Lower leg skin (tissue), 3 donors: Measurements from ENCODE around the gene ZMIZ2.

Experiments used
- CTCF ChIP-seq, 3 donors: fragments of 450-650 bp; IDR thresholded peaks; one replicate each; pipeline ENCODE4 v1.5.1; 2016; ENCODE audit warnings: antibody characterized with exemption in 3 of 3, mild to moderate bottlenecking in 3 of 3, moderate library complexity in 2 of 3
- POLR2A ChIP-seq, 2 donors: fragments of 450-650 bp; IDR thresholded peaks; one replicate each; pipeline ENCODE4 v1.6.1; 2016 to 2017; ENCODE audit warnings: antibody characterized with exemption in 2 of 2, mild to moderate bottlenecking in 1 of 2, moderate library complexity in 1 of 2

- TF ChIP-seq CTCF (IDR thresholded peaks at IDR 0.05) (no peak), POLR2A (IDR thresholded peaks at IDR 0.05) (no peak)
These were observed 62.9 kb downstream of the ZMIZ2 start for GRCh38 chr7:44811571-44811970.
